SK-N-SH (cell line): ENCODE results near the gene TRIOBP. TPM values are rescaled to one million over a fixed set of nuclear protein-coding genes. Genes with fewer than 3 reads are reported as not detected.

Experiments used
- CTCF ChIA-PET: fragments of 300-600, 350-600 bp; formaldehyde crosslinking; extraction: SDS; loops from one replicate; lab custom pipeline; 2021; lab: Yijun Ruan, JAX
- POLR2A ChIA-PET: fragments of 350-600 bp; sonication (Branson Sonifier 250); formaldehyde crosslinking; extraction: SDS; loops from one replicate; lab custom pipeline; 2020; ENCODE audit warnings: antibody characterized with exemption, inconsistent platforms; lab: Yijun Ruan, JAX
- DNase-seq: peaks from one replicate; pipeline ENCODE4 v3.0.0; 2012
- H2AFZ ChIP-seq: fragments of 200-600 bp; sonication (generic); 2 replicates; pipeline ENCODE4 v1.8.1; 2016; ENCODE audit warnings: antibody characterized with exemption, mild to moderate bottlenecking, low read depth
- H3F3A ChIP-seq: fragments of 200-600 bp; sonication (generic); replicated peaks from 2 replicates; pipeline ENCODE3; 2016; ENCODE audit warnings: antibody characterized with exemption, mild to moderate bottlenecking; ENCODE audit not compliant: insufficient read depth
- H3K27ac ChIP-seq, 2 experiments: fragments of 200-500 bp in 1 of 2; fragments of 200-600 bp in 1 of 2; sonication (Bioruptor generic) in 1 of 2; sonication (generic), shearing (Covaris generic) in 1 of 2; 2 replicates each; pipeline versions ENCODE4 v1.5.1 to v1.6.1; 2014 to 2016; ENCODE audit warnings: low read depth in 2 of 2, inconsistent platforms in 1 of 2, low read length in 1 of 2, mild to moderate bottlenecking in 1 of 2, mixed read lengths in 1 of 2
- H3K27me3 ChIP-seq: fragments of 200-600 bp; sonication (generic), shearing (Covaris generic); 2 replicates; pipeline ENCODE4 v1.6.1; 2016; ENCODE audit warnings: mixed run types; ENCODE audit not compliant: insufficient read depth
- H3K36me3 ChIP-seq, 2 experiments: fragments of 200-500 bp in 1 of 2; fragments of 200-600 bp in 1 of 2; sonication (Bioruptor generic) in 1 of 2; sonication (generic) in 1 of 2; replicated peaks in 1 of 2; 2 replicates each; pipeline versions ENCODE3 to v1.5.1; 2014 to 2016; ENCODE audit warnings: low read length in 1 of 2, mild to moderate bottlenecking in 1 of 2; ENCODE audit not compliant: insufficient read depth in 2 of 2, control insufficient read depth in 1 of 2
- H3K4me1 ChIP-seq, 2 experiments: fragments of 200-500 bp in 1 of 2; fragments of 200-600 bp in 1 of 2; sonication (Bioruptor generic) in 1 of 2; sonication (generic), shearing (Covaris generic) in 1 of 2; 2 replicates each; pipeline versions ENCODE4 v1.5.1 to v1.6.1; 2014 to 2016; ENCODE audit warnings: low read depth in 1 of 2, low read length in 1 of 2, mixed run types in 1 of 2; ENCODE audit not compliant: insufficient read depth in 2 of 2, control insufficient read depth in 1 of 2
- H3K4me2 ChIP-seq: fragments of 200-600 bp; sonication (generic), shearing (Covaris generic); 2 replicates; pipeline ENCODE4 v1.6.1; 2017; ENCODE audit warnings: mixed run types
- H3K4me3 ChIP-seq, 2 experiments: fragments of 200-500 bp in 1 of 2; fragments of 200-600 bp in 1 of 2; sonication (Bioruptor generic) in 1 of 2; sonication (generic), shearing (Covaris generic) in 1 of 2; 2 replicates each; pipeline versions ENCODE4 v1.5.1 to v1.8.1; 2014 to 2016; ENCODE audit warnings: low read depth in 2 of 2, inconsistent platforms in 1 of 2, low read length in 1 of 2, mild to moderate bottlenecking in 1 of 2, mixed read lengths in 1 of 2, moderate library complexity in 1 of 2
- H3K79me2 ChIP-seq: fragments of 200-600 bp; sonication (generic); 2 replicates; pipeline ENCODE4 v1.8.1; 2017; ENCODE audit warnings: mild to moderate bottlenecking; ENCODE audit not compliant: insufficient read depth
- H3K9ac ChIP-seq: fragments of 200-600 bp; sonication (generic); 2 replicates; pipeline ENCODE4 v1.6.1; 2017; ENCODE audit warnings: mixed run types
- H3K9me2 ChIP-seq: fragments of 200-600 bp; sonication (generic); 2 replicates; pipeline ENCODE4 v1.6.1; 2017; ENCODE audit warnings: mixed run types
- H3K9me3 ChIP-seq: fragments of 200-600 bp; sonication (generic); 2 replicates; pipeline ENCODE4 v1.6.1; 2017; ENCODE audit warnings: mixed run types, mild to moderate bottlenecking, moderate library complexity
- H4K20me1 ChIP-seq: fragments of 200-600 bp; sonication (generic); 2 replicates; pipeline ENCODE4 v1.6.1; 2017; ENCODE audit warnings: mild to moderate bottlenecking, mixed run types; ENCODE audit not compliant: insufficient read depth
- CHD2 ChIP-seq: fragments of 150-350 bp; IDR thresholded peaks from 2 replicates; pipeline ENCODE4 v1.6.1; 2018; ENCODE audit warnings: low read length; ENCODE audit not compliant: partially characterized antibody
- EZH2phosphoT487 ChIP-seq: fragments of 200-600 bp; sonication (generic); IDR thresholded peaks from 2 replicates; pipeline ENCODE4 v1.6.1; 2017; ENCODE audit warnings: low read depth, mixed run types, mild to moderate bottlenecking, antibody characterized with exemption, moderate library complexity, borderline replicate concordance
- FOSL2 ChIP-seq: IDR thresholded peaks from 2 replicates; pipeline ENCODE4 v1.4.0; 2012; ENCODE audit warnings: low read depth, mild to moderate bottlenecking, moderate library complexity, borderline replicate concordance
- FOXM1 ChIP-seq: IDR thresholded peaks from 2 replicates; pipeline ENCODE4 v1.4.0; 2012; ENCODE audit warnings: low read depth, mild to moderate bottlenecking
- MEF2A ChIP-seq: IDR thresholded peaks from 2 replicates; pipeline ENCODE4 v1.4.0; 2012; ENCODE audit warnings: low read depth, borderline replicate concordance
- NRF1 ChIP-seq: IDR thresholded peaks from 2 replicates; pipeline ENCODE4 v1.6.1; 2012; ENCODE audit warnings: low read depth, mild to moderate bottlenecking, low read length
- POLR2AphosphoS5 ChIP-seq: IDR thresholded peaks from 2 replicates; pipeline ENCODE4 v1.6.1; 2012; ENCODE audit warnings: low read depth, low read length
- RCOR1 ChIP-seq: fragments of 150-350 bp; IDR thresholded peaks from 2 replicates; pipeline ENCODE4 v1.6.1; 2017; ENCODE audit warnings: antibody characterized with exemption, low read length
- RFX5 ChIP-seq: IDR thresholded peaks from 2 replicates; pipeline ENCODE4 v1.6.1; 2012; ENCODE audit warnings: mild to moderate bottlenecking, improper control_type of control experiment, low read length
- SMC3 ChIP-seq: IDR thresholded peaks from 2 replicates; pipeline ENCODE4 v1.6.1; 2012; ENCODE audit warnings: low read depth, low read length, improper control_type of control experiment
- TCF12 ChIP-seq: IDR thresholded peaks from 2 replicates; pipeline ENCODE4 v1.4.0; 2012
- WGBS: methylation state at CpG from one replicate; pipeline ENCODE4 v1.1.6; 2017; ENCODE audit warnings: low lambda C conversion rate; 5-methylcytosine and 5-hydroxymethylcytosine counted together
- polyA plus RNA-seq, 3 experiments: library from polyadenylated mRNA; depleted of rRNA; stranded (reverse); fragments of >200 nt; gene quantifications; 2 replicates each; pipeline ENCODE4 v1.2.3, GENCODE V29; 2012
- TF ChIP-seq, protein P1 (sequence below): fragments of 200-600 bp; sonication (generic); IDR thresholded peaks from 2 replicates; pipeline ENCODE4 v1.6.1; 2017; ENCODE audit warnings: antibody characterized with exemption, mild to moderate bottlenecking, moderate library complexity
- TF ChIP-seq, protein P2 (sequence below): fragments of 150-350 bp; IDR thresholded peaks from 2 replicates; pipeline ENCODE4 v1.6.1; 2017; ENCODE audit warnings: antibody characterized with exemption, low read length, low read depth, borderline replicate concordance
- TF ChIP-seq, protein P3 (sequence below): IDR thresholded peaks from 2 replicates; pipeline ENCODE4 v1.4.0; 2012; ENCODE audit warnings: low read depth, borderline replicate concordance

Gene TRIOBP
- polyA plus RNA-seq, 1 of the 3 experiments (the other 2 are of a cell fraction): 43.6 TPM

DNA sequence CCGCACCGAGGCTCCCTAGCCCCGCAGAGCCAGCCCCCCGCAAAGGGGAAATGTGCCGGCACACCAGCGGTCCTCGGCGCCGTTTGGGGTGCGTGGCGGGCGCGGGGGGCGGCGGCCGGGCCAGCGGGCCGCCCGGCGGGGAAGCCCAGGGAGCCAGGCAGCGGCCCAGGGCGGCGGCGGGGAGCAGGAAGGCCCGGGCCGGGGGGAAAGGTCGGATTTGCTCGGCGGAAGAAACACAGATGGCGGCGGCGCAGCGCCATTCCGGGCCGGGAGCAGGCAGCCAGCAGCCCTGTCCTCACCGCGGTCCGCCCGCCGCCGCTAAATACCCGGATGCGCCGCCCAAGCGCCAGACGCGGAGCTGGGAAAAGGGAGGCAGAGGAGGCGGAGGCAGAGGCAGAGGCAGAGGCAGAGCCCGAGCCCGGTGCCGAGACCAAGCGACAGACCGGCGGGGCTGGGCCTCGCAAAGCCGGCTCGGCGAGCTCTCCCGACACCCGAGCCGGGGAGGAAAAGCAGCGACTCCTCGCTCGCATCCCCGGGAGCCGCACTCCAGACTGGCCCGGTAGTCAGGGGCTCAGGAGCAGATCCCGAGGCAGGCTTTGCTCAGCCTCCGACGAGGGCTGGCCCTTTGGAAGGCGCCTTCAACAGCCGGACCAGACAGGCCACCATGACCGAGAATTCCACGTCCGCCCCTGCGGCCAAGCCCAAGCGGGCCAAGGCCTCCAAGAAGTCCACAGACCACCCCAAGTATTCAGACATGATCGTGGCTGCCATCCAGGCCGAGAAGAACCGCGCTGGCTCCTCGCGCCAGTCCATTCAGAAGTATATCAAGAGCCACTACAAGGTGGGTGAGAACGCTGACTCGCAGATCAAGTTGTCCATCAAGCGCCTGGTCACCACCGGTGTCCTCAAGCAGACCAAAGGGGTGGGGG, 108.3 kb downstream of the TRIOBP start (continued):
- TF ChIP-seq, protein P1, sequence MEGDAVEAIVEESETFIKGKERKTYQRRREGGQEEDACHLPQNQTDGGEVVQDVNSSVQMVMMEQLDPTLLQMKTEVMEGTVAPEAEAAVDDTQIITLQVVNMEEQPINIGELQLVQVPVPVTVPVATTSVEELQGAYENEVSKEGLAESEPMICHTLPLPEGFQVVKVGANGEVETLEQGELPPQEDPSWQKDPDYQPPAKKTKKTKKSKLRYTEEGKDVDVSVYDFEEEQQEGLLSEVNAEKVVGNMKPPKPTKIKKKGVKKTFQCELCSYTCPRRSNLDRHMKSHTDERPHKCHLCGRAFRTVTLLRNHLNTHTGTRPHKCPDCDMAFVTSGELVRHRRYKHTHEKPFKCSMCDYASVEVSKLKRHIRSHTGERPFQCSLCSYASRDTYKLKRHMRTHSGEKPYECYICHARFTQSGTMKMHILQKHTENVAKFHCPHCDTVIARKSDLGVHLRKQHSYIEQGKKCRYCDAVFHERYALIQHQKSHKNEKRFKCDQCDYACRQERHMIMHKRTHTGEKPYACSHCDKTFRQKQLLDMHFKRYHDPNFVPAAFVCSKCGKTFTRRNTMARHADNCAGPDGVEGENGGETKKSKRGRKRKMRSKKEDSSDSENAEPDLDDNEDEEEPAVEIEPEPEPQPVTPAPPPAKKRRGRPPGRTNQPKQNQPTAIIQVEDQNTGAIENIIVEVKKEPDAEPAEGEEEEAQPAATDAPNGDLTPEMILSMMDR: no peak
- TF ChIP-seq SMC3: no peak; the same call in 1 of the 2 replicates
- TF ChIP-seq NRF1: no peak
- TF ChIP-seq FOXM1: no peak
- peak; percentile 94 for TF ChIP-seq POLR2AphosphoS5
- no peak for TF ChIP-seq FOSL2
- no peak for TF ChIP-seq MEF2A
- TF ChIP-seq, protein P2, sequence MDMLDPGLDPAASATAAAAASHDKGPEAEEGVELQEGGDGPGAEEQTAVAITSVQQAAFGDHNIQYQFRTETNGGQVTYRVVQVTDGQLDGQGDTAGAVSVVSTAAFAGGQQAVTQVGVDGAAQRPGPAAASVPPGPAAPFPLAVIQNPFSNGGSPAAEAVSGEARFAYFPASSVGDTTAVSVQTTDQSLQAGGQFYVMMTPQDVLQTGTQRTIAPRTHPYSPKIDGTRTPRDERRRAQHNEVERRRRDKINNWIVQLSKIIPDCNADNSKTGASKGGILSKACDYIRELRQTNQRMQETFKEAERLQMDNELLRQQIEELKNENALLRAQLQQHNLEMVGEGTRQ: no peak
- peak; percentile 46 for TF ChIP-seq CHD2
- peak; percentile 15; the same call in 1 of the 2 replicates for TF ChIP-seq TCF12
- TF ChIP-seq EZH2phosphoT487: no peak

DNA sequence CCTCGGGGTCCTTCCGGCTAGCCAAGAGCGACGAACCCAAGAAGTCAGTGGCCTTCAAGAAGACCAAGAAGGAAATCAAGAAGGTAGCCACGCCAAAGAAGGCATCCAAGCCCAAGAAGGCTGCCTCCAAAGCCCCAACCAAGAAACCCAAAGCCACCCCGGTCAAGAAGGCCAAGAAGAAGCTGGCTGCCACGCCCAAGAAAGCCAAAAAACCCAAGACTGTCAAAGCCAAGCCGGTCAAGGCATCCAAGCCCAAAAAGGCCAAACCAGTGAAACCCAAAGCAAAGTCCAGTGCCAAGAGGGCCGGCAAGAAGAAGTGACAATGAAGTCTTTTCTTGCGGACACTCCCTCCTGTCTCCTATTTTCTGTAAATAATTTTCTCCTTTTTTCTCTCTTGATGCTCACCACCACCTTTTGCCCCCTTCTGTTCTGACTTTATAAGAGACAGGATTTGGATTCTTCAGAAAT, 109.0 kb downstream of the TRIOBP start:
- no peak for DNase-seq
- Histone ChIP-seq H3K9ac (peak overlapping the region; percentile 65), H3F3A (peaks cover 17% of the 10 kb centered on the region), H3K4me2 (peak overlapping the region; percentile 98), H3K27ac (peak overlapping the region; percentile 61 to 86; a peak in 3 of 4 replicates), H3K4me3 (peak overlapping the region; percentile 70), H3K9me3 (no peaks in the 10 kb centered on the region), H2AFZ (peak overlapping the region; percentile 80), H3K36me3 (no peaks in the 10 kb centered on the region), H3K27me3 (no peaks in the 10 kb centered on the region), H3K79me2 (peaks cover 22% of the 10 kb centered on the region), H3K9me2 (no peaks in the 10 kb centered on the region), H3K4me1 (peaks cover 0 to 35% of the 10 kb centered on the region in 2 experiments; a peak in 2 of 4 replicates), H4K20me1 (no peaks in the 10 kb centered on the region; the same call in 1 of the 2 replicates)
- TF ChIP-seq, protein P3, sequence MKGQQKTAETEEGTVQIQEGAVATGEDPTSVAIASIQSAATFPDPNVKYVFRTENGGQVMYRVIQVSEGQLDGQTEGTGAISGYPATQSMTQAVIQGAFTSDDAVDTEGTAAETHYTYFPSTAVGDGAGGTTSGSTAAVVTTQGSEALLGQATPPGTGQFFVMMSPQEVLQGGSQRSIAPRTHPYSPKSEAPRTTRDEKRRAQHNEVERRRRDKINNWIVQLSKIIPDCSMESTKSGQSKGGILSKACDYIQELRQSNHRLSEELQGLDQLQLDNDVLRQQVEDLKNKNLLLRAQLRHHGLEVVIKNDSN: no peak
- TF ChIP-seq TCF12 (no peak), RCOR1 (no peak), RFX5 (no peak)
- WGBS: 72% methylated on average over 10 of the region's 10 CpGs
- POLR2A ChIA-PET: interaction anchor here (1.1 kb wide), 1 partner anchor 65 kb away, joined by 5 read pairs; no protein-coding TSS in a partner anchor
- CTCF ChIA-PET: interaction anchor here (1.5 to 1.8 kb wide), 2 partner anchors 11 to 38 kb away, joined by 5 to 6 read pairs; partner anchors contain the start of gene ANKRD54
